Upper lobe of left lung (tissue), 6 donors: ENCODE results near the gene EIF2B4. TPM values are rescaled to one million over a fixed set of nuclear protein-coding genes. Genes with fewer than 3 reads are reported as not detected.

ENCODE experiments used
- ATAC-seq, 2 donors: fragments of 200-7000 bp; cut with Tn5 transposase; one replicate each; pipeline ENCODE4 v1.9.1; 2022; ENCODE audit warnings: mild to moderate bottlenecking in 2 of 2, moderate library complexity in 2 of 2; ENCODE audit not compliant: low FRiP score in 2 of 2
- DNase-seq, 2 donors: peaks; one replicate each; pipeline ENCODE4 v3.0.0-alpha.2; 2019 to 2020
- H3K27ac ChIP-seq, 4 donors: fragments of 200-600 bp; sonication (generic); one replicate each; pipeline ENCODE4 v1.5.1; 2016 to 2019
- H3K27me3 ChIP-seq, 4 donors: fragments of 200-600 bp; sonication (generic); one replicate each; pipeline ENCODE4 v1.5.1; 2017 to 2019
- H3K36me3 ChIP-seq, 4 donors: fragments of 200-600 bp; sonication (generic); one replicate each; pipeline ENCODE4 v1.5.1; 2016 to 2019
- H3K4me1 ChIP-seq, 4 donors: fragments of 200-600 bp; sonication (generic); one replicate each; pipeline ENCODE4 v1.5.1; 2018 to 2019
- H3K4me3 ChIP-seq, 4 donors: fragments of 200-600 bp; sonication (generic); one replicate each; pipeline ENCODE4 v1.5.1; 2017 to 2019; ENCODE audit warnings: mild to moderate bottlenecking in 2 of 4, moderate library complexity in 1 of 4
- H3K9me3 ChIP-seq, 4 donors: fragments of 200-600 bp; sonication (generic); one replicate each; pipeline ENCODE4 v1.5.1; 2018 to 2019
- CTCF ChIP-seq, 6 experiments: fragments of 450-650 bp in 4 of 6; fragments of 200-600 bp in 2 of 6; sonication (generic) in 2 of 6; IDR thresholded peaks; one replicate each; pipeline ENCODE4 v1.5.1; 2016 to 2019; ENCODE audit warnings: antibody characterized with exemption in 6 of 6
- EP300 ChIP-seq, 4 donors: sonication (generic); formaldehyde crosslinking; IDR thresholded peaks; one replicate each; pipeline ENCODE4 v1.5.1; 2017; ENCODE audit warnings: antibody characterized with exemption in 4 of 4, control low read depth in 2 of 4
- POLR2A ChIP-seq, 4 donors: fragments of 450-650 bp; IDR thresholded peaks; one replicate each; pipeline ENCODE4 v1.5.1; 2016 to 2017; ENCODE audit warnings: antibody characterized with exemption in 4 of 4, mild to moderate bottlenecking in 2 of 4
- POLR2AphosphoS5 ChIP-seq, 2 donors: sonication (generic); formaldehyde crosslinking; IDR thresholded peaks; one replicate each; pipeline ENCODE4 v1.5.1; 2017; ENCODE audit warnings: antibody characterized with exemption in 2 of 2
- WGBS, 2 donors: methylation state at CpG; one replicate each; pipeline ENCODE4 v1.1.5; 2017 to 2018; 5-methylcytosine and 5-hydroxymethylcytosine counted together
- total RNA-seq, 6 donors: library from RNA; depleted of rRNA in 4 of 6; stranded (reverse); fragments of >200 nt in 4 of 6; gene quantifications; one replicate each; pipeline versions ENCODE4 v1.1.0 to v1.2.1, GENCODE V29; 2016 to 2021
- donor health status: DM: no; HTN: no; CAD: no; lungs with moderate emphysema.
- donor health status: DM: no; HTN: yes; CAD: no; lungs with severe emphysema.

The EIF2B4 gene
- total RNA-seq, 6 donors from 2014 or later = 24.8 to 48.2 (median 29.8) TPM

DNA sequence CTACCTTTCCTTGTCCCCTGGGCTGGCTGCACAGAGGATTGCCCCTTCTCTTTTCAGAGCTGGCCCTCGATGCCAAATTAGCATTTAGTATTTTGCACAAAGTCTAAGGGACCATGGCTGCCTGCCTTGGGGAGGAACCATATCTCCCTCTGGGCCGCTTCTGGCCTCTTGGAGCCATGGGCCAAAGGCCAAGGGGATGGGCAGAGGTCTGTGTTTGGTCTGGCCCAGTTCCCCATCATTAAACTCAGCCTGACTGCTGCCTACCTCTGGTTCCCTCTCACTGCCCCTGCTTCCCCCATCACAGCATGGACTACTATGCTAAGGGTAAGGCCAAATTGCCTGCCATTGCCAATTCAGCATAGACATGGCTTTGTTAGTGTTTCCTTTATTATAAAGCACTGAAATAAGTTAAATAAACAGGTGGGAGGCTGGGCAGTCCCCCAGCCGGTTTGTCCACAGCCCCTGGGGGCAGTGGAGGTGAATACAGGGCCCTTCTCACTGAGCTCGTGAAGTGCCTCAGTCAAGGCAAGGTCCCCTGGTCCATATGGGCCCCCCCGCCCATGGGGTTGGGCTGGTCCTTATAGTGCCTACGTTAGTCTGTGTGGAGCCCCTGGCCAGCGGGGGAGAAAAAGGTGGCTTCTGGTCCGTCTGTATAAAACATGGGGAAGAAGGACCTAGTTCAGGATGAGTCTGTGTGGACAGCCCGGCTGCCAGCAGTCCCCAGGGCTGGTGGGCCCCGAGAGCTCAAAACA is 6.9 kb upstream of the EIF2B4 start:
- H3K9me3 ChIP-seq = no peaks in the 10 kb centered on the region
- H3K27ac ChIP-seq = no peak overlapping the region
- no peak overlapping the region for H3K4me3 ChIP-seq
- peaks cover 23 to 51% (median 31%) of the 10 kb centered on the region in 4 donors for H3K4me1 ChIP-seq
- 66 to 75% methylated on average over 10 of the region's 10 CpGs for WGBS, 2 donors
- ATAC-seq (no peak), DNase-seq (no peak)
- TF ChIP-seq EP300 (IDR thresholded peaks at IDR 0.05) (no peak), CTCF (IDR thresholded peaks at IDR 0.05) (no peak), POLR2A (IDR thresholded peaks at IDR 0.05) (no peak), POLR2AphosphoS5 (IDR thresholded peaks at IDR 0.05) (no peak)
- no peaks in the 10 kb centered on the region for H3K27me3 ChIP-seq
- peaks cover 37 to 75% (median 59%) of the 10 kb centered on the region in 4 donors for H3K36me3 ChIP-seq

GRCh38 chr2:27376151-27376865 is 6.2 kb upstream of the EIF2B4 start:
- peaks cover 30 to 57% (median 36%) of the 10 kb centered on the region in 4 donors for H3K4me1 ChIP-seq
- no peak overlapping the region for H3K27ac ChIP-seq
- WGBS, 2 donors = 83 to 91% methylated on average over 8 to 15 of the region's 16 CpGs
- no peak overlapping the region for H3K4me3 ChIP-seq
- no peak for TF ChIP-seq POLR2A (IDR thresholded peaks at IDR 0.05)
- TF ChIP-seq CTCF (IDR thresholded peaks at IDR 0.05) = no peak
- TF ChIP-seq POLR2AphosphoS5 (IDR thresholded peaks at IDR 0.05) = no peak
- no peak for TF ChIP-seq EP300 (IDR thresholded peaks at IDR 0.05)
- peaks cover 37 to 68% (median 59%) of the 10 kb centered on the region in 4 donors for H3K36me3 ChIP-seq
- no peaks in the 10 kb centered on the region for H3K9me3 ChIP-seq
- ATAC-seq = no peak
- H3K27me3 ChIP-seq = no peaks in the 10 kb centered on the region
- peak in 1 of 2 donors; percentile 47 for DNase-seq

- H3K4me1 ChIP-seq = peaks cover 29 to 56% (median 36%) of the 10 kb centered on the region in 4 donors
- H3K27ac ChIP-seq = no peak overlapping the region
- no peak overlapping the region for H3K4me3 ChIP-seq
- H3K36me3 ChIP-seq = peaks cover 37 to 67% (median 59%) of the 10 kb centered on the region in 4 donors
- ATAC-seq (no peak), DNase-seq (peak in 1 of 2 donors; percentile 72)
- TF ChIP-seq CTCF (IDR thresholded peaks at IDR 0.05) (no peak), EP300 (IDR thresholded peaks at IDR 0.05) (no peak), POLR2AphosphoS5 (IDR thresholded peaks at IDR 0.05) (no peak), POLR2A (IDR thresholded peaks at IDR 0.05) (no peak)
- no peaks in the 10 kb centered on the region for H3K9me3 ChIP-seq
- no peaks in the 10 kb centered on the region for H3K27me3 ChIP-seq
- WGBS, 2 donors = 96 to 99% methylated on average over 6 to 20 of the region's 20 CpGs
Observed at GRCh38 chr2:27375513-27376099, 5.5 kb upstream of the EIF2B4 start.

DNA sequence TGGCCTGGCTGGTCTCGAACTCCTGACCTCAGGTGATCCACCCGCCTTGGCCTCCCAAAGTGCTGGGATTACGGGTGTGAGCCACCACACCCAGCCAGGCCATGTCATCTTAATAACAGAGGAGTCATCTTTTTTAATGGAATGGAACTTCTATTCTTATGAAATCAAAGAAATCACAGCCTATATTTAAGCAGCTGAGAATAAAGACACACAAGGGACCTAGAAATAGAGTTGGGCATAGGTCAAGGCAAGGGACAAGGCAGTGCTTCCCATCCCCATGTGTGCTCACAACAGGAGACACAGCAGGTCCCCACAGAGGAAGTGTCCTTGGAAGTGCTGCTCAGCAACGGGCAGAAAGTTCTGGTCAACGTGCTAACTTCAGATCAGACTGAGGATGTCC is 3.4 kb upstream of the EIF2B4 start:
- Histone ChIP-seq H3K4me3 (no peak overlapping the region), H3K27ac (no peak overlapping the region), H3K36me3 (peaks cover 37 to 66% (median 58%) of the 10 kb centered on the region in 4 donors), H3K27me3 (no peaks in the 10 kb centered on the region), H3K4me1 (peaks cover 26 to 52% (median 34%) of the 10 kb centered on the region in 4 donors), H3K9me3 (no peaks in the 10 kb centered on the region)
- WGBS, 2 donors = 86 to 91% methylated on average over 5 of the region's 5 CpGs
- TF ChIP-seq EP300 (IDR thresholded peaks at IDR 0.05) (no peak), POLR2AphosphoS5 (IDR thresholded peaks at IDR 0.05) (no peak), CTCF (IDR thresholded peaks at IDR 0.05) (no peak), POLR2A (IDR thresholded peaks at IDR 0.05) (no peak)
- no peak for DNase-seq
- ATAC-seq = no peak
